Nephron progenitor cell (in vitro differentiated cells): ENCODE results near the gene SPG11.
A peak's percentile ranks its signal among the peaks of the same experiment; 100 is the strongest.

Experiments
- DNase-seq: peaks from one replicate; pipeline ENCODE4 v3.0.0; 2021
- H3K27ac Mint-ChIP-seq: 2 replicates; pipeline ENCODE4 v1.8.0; 2021; ENCODE audit warnings: mild to moderate bottlenecking, moderate library complexity, mixed read lengths
- H3K27me3 Mint-ChIP-seq: 2 replicates; pipeline ENCODE4 v1.8.0; 2021; ENCODE audit warnings: mild to moderate bottlenecking, low read depth, mixed read lengths; ENCODE audit not compliant: poor library complexity
- H3K36me3 Mint-ChIP-seq: 2 replicates; pipeline ENCODE4 v1.8.0; 2021; ENCODE audit warnings: low read depth, mixed read lengths
- H3K4me1 Mint-ChIP-seq: 2 replicates; pipeline ENCODE4 v1.8.0; 2021; ENCODE audit warnings: mixed read lengths
- H3K4me3 Mint-ChIP-seq: 2 replicates; pipeline ENCODE4 v1.8.0; 2021; ENCODE audit warnings: mild to moderate bottlenecking, moderate library complexity, mixed read lengths
- H3K9me3 Mint-ChIP-seq: 2 replicates; pipeline ENCODE4 v1.8.0; 2021; ENCODE audit warnings: mild to moderate bottlenecking, moderate library complexity, mixed read lengths
- TF ChIP-seq, protein P1 (sequence below): fragments of 200-600 bp; sonication (generic); IDR thresholded peaks from 2 replicates; pipeline ENCODE4 v1.5.0; 2021; ENCODE audit warnings: antibody characterized with exemption

Gene SPG11

DNA sequence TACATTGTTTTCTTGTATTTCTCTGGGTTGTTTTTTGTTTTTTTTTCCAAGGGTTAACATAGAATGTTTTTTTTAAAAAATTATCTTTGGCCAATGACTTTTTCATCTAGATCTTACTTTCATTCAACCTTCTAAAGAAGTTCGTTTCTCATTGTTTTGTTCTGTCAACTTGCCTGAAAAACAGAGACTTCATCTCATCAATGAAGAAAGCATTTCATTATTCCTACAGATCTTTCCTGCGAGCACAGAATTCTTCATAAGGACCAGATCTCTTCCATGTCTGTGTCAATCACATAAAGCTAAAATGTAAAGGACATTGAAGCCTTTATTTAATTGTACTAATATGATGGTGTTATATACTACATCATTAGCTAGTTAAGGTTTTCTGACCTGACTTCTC, 136.2 kb downstream of the SPG11 start:
- no peak for DNase-seq
- Mint-ChIP-seq H3K27ac (peak overlapping the region; percentile 14), H3K4me3 (no peak overlapping the region), H3K27me3 (peaks cover 3% of the 10 kb centered on the region), H3K4me1 (peaks cover 9% of the 10 kb centered on the region), H3K36me3 (peaks cover 19% of the 10 kb centered on the region), H3K9me3 (no peaks in the 10 kb centered on the region)
- TF ChIP-seq, protein P1, sequence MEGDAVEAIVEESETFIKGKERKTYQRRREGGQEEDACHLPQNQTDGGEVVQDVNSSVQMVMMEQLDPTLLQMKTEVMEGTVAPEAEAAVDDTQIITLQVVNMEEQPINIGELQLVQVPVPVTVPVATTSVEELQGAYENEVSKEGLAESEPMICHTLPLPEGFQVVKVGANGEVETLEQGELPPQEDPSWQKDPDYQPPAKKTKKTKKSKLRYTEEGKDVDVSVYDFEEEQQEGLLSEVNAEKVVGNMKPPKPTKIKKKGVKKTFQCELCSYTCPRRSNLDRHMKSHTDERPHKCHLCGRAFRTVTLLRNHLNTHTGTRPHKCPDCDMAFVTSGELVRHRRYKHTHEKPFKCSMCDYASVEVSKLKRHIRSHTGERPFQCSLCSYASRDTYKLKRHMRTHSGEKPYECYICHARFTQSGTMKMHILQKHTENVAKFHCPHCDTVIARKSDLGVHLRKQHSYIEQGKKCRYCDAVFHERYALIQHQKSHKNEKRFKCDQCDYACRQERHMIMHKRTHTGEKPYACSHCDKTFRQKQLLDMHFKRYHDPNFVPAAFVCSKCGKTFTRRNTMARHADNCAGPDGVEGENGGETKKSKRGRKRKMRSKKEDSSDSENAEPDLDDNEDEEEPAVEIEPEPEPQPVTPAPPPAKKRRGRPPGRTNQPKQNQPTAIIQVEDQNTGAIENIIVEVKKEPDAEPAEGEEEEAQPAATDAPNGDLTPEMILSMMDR = no peak

DNA sequence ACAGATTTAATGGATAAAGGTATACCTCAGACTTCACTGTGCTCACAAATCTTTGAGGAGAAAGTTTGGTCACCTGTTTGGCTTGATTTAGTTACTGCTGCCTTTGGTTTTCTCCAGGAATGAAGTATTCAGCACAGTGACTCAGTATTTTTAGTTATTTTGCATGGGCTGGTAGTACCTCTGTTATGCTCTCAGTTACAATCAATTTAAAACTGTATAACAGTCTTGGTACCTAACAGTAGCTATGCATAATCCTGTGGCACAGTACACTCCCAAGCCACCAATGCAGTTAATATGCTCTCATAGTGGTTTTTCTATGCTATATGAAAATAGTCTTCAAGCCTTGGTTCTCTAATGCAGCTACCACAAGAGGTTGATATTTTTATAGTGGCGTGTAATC, 138.4 kb downstream of the SPG11 start:
- Mint-ChIP-seq H3K27me3 (no peaks in the 10 kb centered on the region), H3K36me3 (peaks cover 33% of the 10 kb centered on the region), H3K9me3 (no peaks in the 10 kb centered on the region), H3K27ac (no peak overlapping the region), H3K4me3 (no peak overlapping the region), H3K4me1 (peaks cover 4% of the 10 kb centered on the region)
- TF ChIP-seq, protein P1 = no peak
- DNase-seq = no peak

DNA sequence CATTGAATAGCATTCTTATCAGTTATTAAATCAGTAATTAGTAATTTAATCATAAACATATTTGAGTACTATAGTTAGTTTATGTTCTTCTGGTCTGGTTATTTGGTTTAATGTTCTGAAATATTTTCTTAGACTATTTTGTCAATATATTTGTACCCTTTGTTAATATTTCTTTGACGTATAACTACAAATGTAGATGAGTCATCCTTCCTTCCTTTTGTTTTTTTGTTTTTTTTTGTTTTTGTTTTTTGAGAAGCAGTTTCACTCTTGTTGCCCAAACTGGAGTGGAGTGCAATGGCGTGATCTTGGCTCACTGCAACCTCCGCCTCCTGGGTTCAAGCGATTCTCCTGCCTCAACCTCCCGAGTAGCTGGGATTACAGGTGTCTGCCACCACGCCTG, 143.9 kb downstream of the SPG11 start:
- H3K36me3 Mint-ChIP-seq = peaks cover 82% of the 10 kb centered on the region
- H3K9me3 Mint-ChIP-seq = no peaks in the 10 kb centered on the region
- no peaks in the 10 kb centered on the region for H3K4me1 Mint-ChIP-seq
- TF ChIP-seq, protein P1 = no peak
- no peak for DNase-seq
- no peak overlapping the region for H3K4me3 Mint-ChIP-seq
- no peaks in the 10 kb centered on the region for H3K27me3 Mint-ChIP-seq
- H3K27ac Mint-ChIP-seq = no peak overlapping the region

DNA sequence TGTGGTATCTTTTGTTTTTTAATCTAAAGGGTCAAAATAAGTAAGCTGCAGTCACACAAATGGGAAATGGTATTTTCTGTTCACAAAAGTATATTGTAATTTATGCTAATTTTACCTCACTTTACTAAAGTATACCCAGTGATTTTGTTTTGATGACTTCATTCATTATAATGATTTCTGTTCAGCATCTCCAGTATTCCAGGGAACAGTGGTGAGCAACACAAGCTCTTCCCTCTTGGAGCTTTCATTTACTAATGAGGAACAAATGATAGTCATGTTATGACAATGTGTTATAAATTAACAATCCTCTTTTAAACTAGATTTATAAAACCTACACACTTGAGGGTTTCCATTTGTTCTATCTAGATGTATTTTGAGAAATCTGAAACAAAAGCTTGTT, 147.0 kb downstream of the SPG11 start:
- Mint-ChIP-seq H3K27ac (no peak overlapping the region), H3K9me3 (no peaks in the 10 kb centered on the region), H3K27me3 (no peaks in the 10 kb centered on the region), H3K36me3 (peaks cover 72% of the 10 kb centered on the region), H3K4me1 (no peaks in the 10 kb centered on the region), H3K4me3 (no peak overlapping the region)
- TF ChIP-seq, protein P1 = no peak
- DNase-seq = no peak
